Measurements from ENCODE around the gene CREB3L2.

- TF ChIP-seq POLR2A (IDR thresholded peaks at IDR 0.05; ENCODE audit: low read depth, low read length) (no peak), BHLHE40 (IDR thresholded peaks at IDR 0.05; ENCODE audit: low read depth, low read length) (no peak)
Observed at GRCh38 chr7:137966641-137967142, 35.2 kb downstream of the CREB3L2 start.
